ENCODE measurements around the gene CD302.

The CD302 gene

GRCh38 chr2:159773886-159774285 lies 24.1 kb downstream of the CD302 start:
- Histone ChIP-seq H3K9me3 (ENCODE audit: control insufficient read depth, low read length) (no peaks in the 10 kb centered on the region), H3K4me3 (ENCODE audit: low read length) (no peak overlapping the region), H3K9ac (ENCODE audit: low read length) (no peak overlapping the region), H3K27me3 (replicated peaks; ENCODE audit: control insufficient read depth, insufficient read depth, low read length) (no peaks in the 10 kb centered on the region), H3K4me1 (ENCODE audit: control insufficient read depth, insufficient read depth, low read length) (peaks cover 24% of the 10 kb centered on the region), H3K36me3 (ENCODE audit: control insufficient read depth, insufficient read depth, low read length, severe bottlenecking) (peaks cover 64% of the 10 kb centered on the region)
- no peak for DNase-seq (ENCODE audit: low read depth)

GRCh38 chr2:159773426-159773825 lies 24.6 kb downstream of the CD302 start:
- H3K4me3 ChIP-seq (ENCODE audit: low read length) = no peak overlapping the region
- no peaks in the 10 kb centered on the region for H3K27me3 ChIP-seq (replicated peaks; ENCODE audit: control insufficient read depth, insufficient read depth, low read length)
- peak; percentile 41 for DNase-seq (ENCODE audit: low read depth)
- H3K9me3 ChIP-seq (ENCODE audit: control insufficient read depth, low read length) = no peaks in the 10 kb centered on the region
- H3K4me1 ChIP-seq (ENCODE audit: control insufficient read depth, insufficient read depth, low read length) = peaks cover 24% of the 10 kb centered on the region
- H3K36me3 ChIP-seq (ENCODE audit: control insufficient read depth, insufficient read depth, low read length, severe bottlenecking) = peaks cover 68% of the 10 kb centered on the region
- H3K9ac ChIP-seq (ENCODE audit: low read length) = no peak overlapping the region

GRCh38 chr2:159769147-159769546 lies 28.9 kb downstream of the CD302 start:
- H3K4me1 ChIP-seq (ENCODE audit: control insufficient read depth, insufficient read depth, low read length) = peaks cover 21% of the 10 kb centered on the region
- H3K36me3 ChIP-seq (ENCODE audit: control insufficient read depth, insufficient read depth, low read length, severe bottlenecking) = peaks cover 81% of the 10 kb centered on the region
- H3K9me3 ChIP-seq (ENCODE audit: control insufficient read depth, low read length) = no peaks in the 10 kb centered on the region
- no peak overlapping the region for H3K9ac ChIP-seq (ENCODE audit: low read length)
- no peaks in the 10 kb centered on the region for H3K27me3 ChIP-seq (replicated peaks; ENCODE audit: control insufficient read depth, insufficient read depth, low read length)
- H3K4me3 ChIP-seq (ENCODE audit: low read length) = no peak overlapping the region
- no peak for DNase-seq (ENCODE audit: low read depth)

GRCh38 chr2:159762075-159762474 lies 35.9 kb downstream of the CD302 start:
- no peaks in the 10 kb centered on the region for H3K27me3 ChIP-seq (replicated peaks; ENCODE audit: control insufficient read depth, insufficient read depth, low read length)
- no peaks in the 10 kb centered on the region for H3K9me3 ChIP-seq (ENCODE audit: control insufficient read depth, low read length)
- no peak overlapping the region for H3K4me3 ChIP-seq (ENCODE audit: low read length)
- H3K36me3 ChIP-seq (ENCODE audit: control insufficient read depth, insufficient read depth, low read length, severe bottlenecking) = peaks cover 88% of the 10 kb centered on the region
- DNase-seq (ENCODE audit: low read depth) = no peak
- H3K9ac ChIP-seq (ENCODE audit: low read length) = no peak overlapping the region
- peaks cover 43% of the 10 kb centered on the region for H3K4me1 ChIP-seq (ENCODE audit: control insufficient read depth, insufficient read depth, low read length)

- peak; percentile 61 for DNase-seq (ENCODE audit: low read depth)
- H3K9me3 ChIP-seq (ENCODE audit: control insufficient read depth, low read length) = no peaks in the 10 kb centered on the region
- H3K27me3 ChIP-seq (replicated peaks; ENCODE audit: control insufficient read depth, insufficient read depth, low read length) = no peaks in the 10 kb centered on the region
- H3K4me3 ChIP-seq (ENCODE audit: low read length) = no peak overlapping the region
- H3K36me3 ChIP-seq (ENCODE audit: control insufficient read depth, insufficient read depth, low read length, severe bottlenecking) = peaks cover 73% of the 10 kb centered on the region
- H3K9ac ChIP-seq (ENCODE audit: low read length) = no peak overlapping the region
- peaks cover 40% of the 10 kb centered on the region for H3K4me1 ChIP-seq (ENCODE audit: control insufficient read depth, insufficient read depth, low read length)
Measured at GRCh38 chr2:159760326-159760725, 37.7 kb downstream of the CD302 start.

- H3K36me3 ChIP-seq (ENCODE audit: control insufficient read depth, insufficient read depth, low read length, severe bottlenecking) = peaks cover 73% of the 10 kb centered on the region
- peaks cover 40% of the 10 kb centered on the region for H3K4me1 ChIP-seq (ENCODE audit: control insufficient read depth, insufficient read depth, low read length)
- no peaks in the 10 kb centered on the region for H3K27me3 ChIP-seq (replicated peaks; ENCODE audit: control insufficient read depth, insufficient read depth, low read length)
- DNase-seq (ENCODE audit: low read depth) = no peak
- no peak overlapping the region for H3K4me3 ChIP-seq (ENCODE audit: low read length)
- no peaks in the 10 kb centered on the region for H3K9me3 ChIP-seq (ENCODE audit: control insufficient read depth, low read length)
- no peak overlapping the region for H3K9ac ChIP-seq (ENCODE audit: low read length)
Measured at GRCh38 chr2:159759577-159759976, 38.4 kb downstream of the CD302 start.

GRCh38 chr2:159758686-159759085 lies 39.3 kb downstream of the CD302 start:
- DNase-seq (ENCODE audit: low read depth) = no peak
- Histone ChIP-seq H3K27me3 (replicated peaks; ENCODE audit: control insufficient read depth, insufficient read depth, low read length) (no peaks in the 10 kb centered on the region), H3K9ac (ENCODE audit: low read length) (no peak overlapping the region), H3K9me3 (ENCODE audit: control insufficient read depth, low read length) (no peaks in the 10 kb centered on the region), H3K36me3 (ENCODE audit: control insufficient read depth, insufficient read depth, low read length, severe bottlenecking) (peaks cover 74% of the 10 kb centered on the region), H3K4me1 (ENCODE audit: control insufficient read depth, insufficient read depth, low read length) (peaks cover 40% of the 10 kb centered on the region), H3K4me3 (ENCODE audit: low read length) (no peak overlapping the region)

- peaks cover 72% of the 10 kb centered on the region for H3K36me3 ChIP-seq (ENCODE audit: control insufficient read depth, insufficient read depth, low read length, severe bottlenecking)
Measured at GRCh38 chr2:159758239-159758638, 39.8 kb downstream of the CD302 start.

GRCh38 chr2:159755788-159756187 lies 42.2 kb downstream of the CD302 start:
- Histone ChIP-seq H3K4me1 (ENCODE audit: control insufficient read depth, insufficient read depth, low read length) (peaks cover 34% of the 10 kb centered on the region), H3K9me3 (ENCODE audit: control insufficient read depth, low read length) (no peaks in the 10 kb centered on the region), H3K27me3 (replicated peaks; ENCODE audit: control insufficient read depth, insufficient read depth, low read length) (no peaks in the 10 kb centered on the region), H3K4me3 (ENCODE audit: low read length) (no peak overlapping the region), H3K36me3 (ENCODE audit: control insufficient read depth, insufficient read depth, low read length, severe bottlenecking) (peaks cover 72% of the 10 kb centered on the region), H3K9ac (ENCODE audit: low read length) (no peak overlapping the region)
- peak; percentile 33 for DNase-seq (ENCODE audit: low read depth)

More at GRCh38 chr2:159758239-159758638, 39.8 kb downstream of the CD302 start:
- H3K9ac ChIP-seq (ENCODE audit: low read length) = no peak overlapping the region
- no peaks in the 10 kb centered on the region for H3K9me3 ChIP-seq (ENCODE audit: control insufficient read depth, low read length)
- no peaks in the 10 kb centered on the region for H3K27me3 ChIP-seq (replicated peaks; ENCODE audit: control insufficient read depth, insufficient read depth, low read length)
- DNase-seq (ENCODE audit: low read depth) = peak; percentile 46
- H3K4me3 ChIP-seq (ENCODE audit: low read length) = no peak overlapping the region
- H3K4me1 ChIP-seq (ENCODE audit: control insufficient read depth, insufficient read depth, low read length) = peaks cover 40% of the 10 kb centered on the region

- no peaks in the 10 kb centered on the region for H3K27me3 ChIP-seq (replicated peaks; ENCODE audit: control insufficient read depth, insufficient read depth, low read length)
- H3K4me1 ChIP-seq (ENCODE audit: control insufficient read depth, insufficient read depth, low read length) = peaks cover 27% of the 10 kb centered on the region
- H3K36me3 ChIP-seq (ENCODE audit: control insufficient read depth, insufficient read depth, low read length, severe bottlenecking) = peaks cover 70% of the 10 kb centered on the region
- no peak overlapping the region for H3K9ac ChIP-seq (ENCODE audit: low read length)
- H3K4me3 ChIP-seq (ENCODE audit: low read length) = no peak overlapping the region
- no peaks in the 10 kb centered on the region for H3K9me3 ChIP-seq (ENCODE audit: control insufficient read depth, low read length)
- DNase-seq (ENCODE audit: low read depth) = no peak
Measured at GRCh38 chr2:159755014-159755413, 43.0 kb downstream of the CD302 start.

- Histone ChIP-seq H3K4me1 (ENCODE audit: control insufficient read depth, insufficient read depth, low read length) (peaks cover 19% of the 10 kb centered on the region), H3K4me3 (ENCODE audit: low read length) (no peak overlapping the region), H3K9me3 (ENCODE audit: control insufficient read depth, low read length) (no peaks in the 10 kb centered on the region), H3K9ac (ENCODE audit: low read length) (no peak overlapping the region), H3K27me3 (replicated peaks; ENCODE audit: control insufficient read depth, insufficient read depth, low read length) (no peaks in the 10 kb centered on the region), H3K36me3 (ENCODE audit: control insufficient read depth, insufficient read depth, low read length, severe bottlenecking) (peaks cover 70% of the 10 kb centered on the region)
- no peak for DNase-seq (ENCODE audit: low read depth)
Measured at GRCh38 chr2:159753797-159754196, 44.2 kb downstream of the CD302 start.

GRCh38 chr2:159750873-159751272 lies 47.1 kb downstream of the CD302 start:
- H3K4me1 ChIP-seq (ENCODE audit: control insufficient read depth, insufficient read depth, low read length) = no peaks in the 10 kb centered on the region
- H3K9ac ChIP-seq (ENCODE audit: low read length) = no peak overlapping the region
- H3K4me3 ChIP-seq (ENCODE audit: low read length) = no peak overlapping the region
- DNase-seq (ENCODE audit: low read depth) = no peak
- no peaks in the 10 kb centered on the region for H3K27me3 ChIP-seq (replicated peaks; ENCODE audit: control insufficient read depth, insufficient read depth, low read length)
- H3K9me3 ChIP-seq (ENCODE audit: control insufficient read depth, low read length) = no peaks in the 10 kb centered on the region
- H3K36me3 ChIP-seq (ENCODE audit: control insufficient read depth, insufficient read depth, low read length, severe bottlenecking) = peaks cover 90% of the 10 kb centered on the region
